ENCODE measurements around the gene NR2E1. TPM values are rescaled to one million over a fixed set of nuclear protein-coding genes. Genes with fewer than 3 reads are reported as not detected.

NR2E1 gene
- total RNA-seq, result not detected in 2 replicates

GRCh38 chr6:108165714-108166663 is at the start of gene NR2E1:
TSS of gene NR2E1 (plus strand) at chr6:108166022. CDS start at chr6:108166766, 744 bp downstream.
- no peak for DNase-seq (ENCODE audit: extremely low read depth, low read depth, low spot score)

DNA sequence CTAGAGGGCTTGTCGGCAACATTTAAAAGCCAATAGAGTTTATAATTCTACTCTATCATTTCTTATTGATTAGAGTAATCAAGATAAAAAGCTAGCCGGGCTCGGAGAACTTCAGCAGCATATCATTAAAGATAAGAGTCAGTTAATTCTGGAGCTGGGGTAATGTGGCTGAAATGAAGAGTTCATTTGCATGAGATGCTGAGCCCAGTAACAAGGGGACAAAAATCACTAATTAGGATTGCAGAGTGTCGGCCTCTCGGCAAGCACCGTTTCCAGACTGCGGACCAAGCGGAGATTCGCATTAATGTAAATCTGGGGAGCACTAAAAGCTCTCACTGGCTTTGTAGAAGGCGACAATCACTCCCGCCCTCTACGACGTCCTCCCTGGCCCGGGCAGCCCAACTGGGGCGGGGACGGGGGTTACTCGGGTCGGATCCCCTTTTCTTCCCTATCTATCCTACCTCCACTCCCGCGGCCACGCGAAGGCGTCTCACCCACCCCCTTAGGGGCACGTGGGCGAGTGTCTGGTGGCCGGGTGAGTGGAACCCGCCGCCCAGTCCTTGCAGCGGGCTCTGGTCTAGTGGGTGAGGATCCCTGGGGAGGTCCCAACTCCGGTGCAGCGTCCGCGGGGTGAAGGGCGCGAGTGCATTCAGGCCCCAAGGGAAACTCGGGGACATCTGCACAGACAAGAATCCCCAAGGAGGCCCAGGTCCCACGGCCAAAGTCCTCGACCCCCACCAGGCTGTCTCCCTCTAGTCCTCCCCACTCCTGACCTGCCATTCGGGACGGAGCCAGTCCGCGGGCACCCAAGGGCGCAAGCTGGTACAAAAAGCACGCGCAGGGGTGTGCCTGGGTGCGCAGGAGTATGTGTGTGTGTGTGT is 49.0 kb upstream of the NR2E1 start:
- no peak for DNase-seq (ENCODE audit: extremely low read depth, low read depth, low spot score)

- no peak for DNase-seq (ENCODE audit: extremely low read depth, low read depth, low spot score)
These were observed 48.1 kb upstream of the NR2E1 start for GRCh38 chr6:108117427-108118358.

DNA sequence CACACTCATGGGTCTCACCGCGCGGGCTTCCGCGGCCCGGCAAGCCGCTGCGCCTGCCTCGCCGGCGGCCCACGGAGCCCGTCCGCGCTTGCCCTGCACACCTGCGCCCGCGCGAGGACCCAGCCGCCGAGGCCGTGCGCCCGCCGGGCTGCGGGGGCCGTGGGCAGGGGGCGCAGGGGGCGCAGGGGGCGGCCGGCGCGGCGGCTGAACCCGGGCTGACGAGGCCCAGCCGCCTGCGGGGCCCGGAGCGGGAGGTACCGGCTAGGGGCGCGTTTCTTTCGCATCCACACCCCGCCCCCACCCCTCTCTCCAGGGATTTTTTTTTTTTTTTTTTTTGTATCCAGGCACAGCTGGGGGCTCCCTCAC is 47.5 kb upstream of the NR2E1 start:
- DNase-seq (ENCODE audit: extremely low read depth, low read depth, low spot score), result no peak

DNA sequence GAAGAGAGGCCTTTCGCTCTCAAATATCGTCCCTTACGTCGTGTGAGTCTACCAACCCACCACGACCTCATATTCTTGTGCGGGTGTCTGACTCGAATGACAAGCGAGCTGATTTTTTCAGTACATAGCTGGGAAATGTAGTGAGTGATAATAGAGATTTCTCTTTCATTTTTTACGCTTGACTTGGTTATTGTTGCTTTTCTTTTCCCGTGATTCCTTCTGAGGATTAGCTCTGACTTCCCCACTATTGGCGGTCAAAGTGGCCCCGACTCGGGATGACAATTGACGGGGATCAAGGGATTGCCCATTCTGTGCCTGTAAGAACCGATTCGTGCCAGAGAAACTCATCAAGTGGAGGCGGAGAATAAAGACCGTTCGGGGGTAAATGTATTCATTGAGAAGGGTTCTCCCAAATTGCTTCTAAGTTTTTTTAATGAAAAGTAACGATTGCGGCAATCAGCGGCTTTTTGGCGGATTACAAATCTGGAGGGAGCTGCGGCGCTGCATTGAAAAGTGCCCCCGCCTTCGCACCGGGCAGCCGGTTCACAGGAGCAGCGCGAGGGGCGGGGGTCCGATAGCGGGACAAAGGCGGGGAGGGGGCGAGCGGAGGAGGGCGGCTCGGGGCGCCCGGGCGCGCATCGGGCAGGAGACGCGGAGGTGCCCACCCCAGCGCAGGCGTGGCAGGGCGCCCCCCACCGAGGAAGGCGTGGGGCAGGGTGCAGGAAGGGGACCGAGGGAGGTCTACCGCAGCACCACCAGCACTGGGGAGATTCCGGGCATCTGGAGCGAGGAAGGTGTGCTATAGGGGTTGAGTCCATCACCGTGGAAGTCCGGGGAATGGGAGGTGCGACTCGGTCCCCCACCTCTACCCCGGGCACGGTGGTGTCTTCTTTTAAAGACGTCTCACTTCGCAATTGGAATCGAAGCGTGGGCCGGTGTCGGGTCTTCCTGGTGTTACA is 46.7 kb upstream of the NR2E1 start:
- no peak for DNase-seq (ENCODE audit: extremely low read depth, low read depth, low spot score)

- no peak for DNase-seq (ENCODE audit: extremely low read depth, low read depth, low spot score)
These were observed 46.1 kb upstream of the NR2E1 start for GRCh38 chr6:108119769-108120141.

GRCh38 chr6:108120311-108120710 is 45.5 kb upstream of the NR2E1 start:
- no peak for DNase-seq (ENCODE audit: extremely low read depth, low read depth, low spot score)

DNA sequence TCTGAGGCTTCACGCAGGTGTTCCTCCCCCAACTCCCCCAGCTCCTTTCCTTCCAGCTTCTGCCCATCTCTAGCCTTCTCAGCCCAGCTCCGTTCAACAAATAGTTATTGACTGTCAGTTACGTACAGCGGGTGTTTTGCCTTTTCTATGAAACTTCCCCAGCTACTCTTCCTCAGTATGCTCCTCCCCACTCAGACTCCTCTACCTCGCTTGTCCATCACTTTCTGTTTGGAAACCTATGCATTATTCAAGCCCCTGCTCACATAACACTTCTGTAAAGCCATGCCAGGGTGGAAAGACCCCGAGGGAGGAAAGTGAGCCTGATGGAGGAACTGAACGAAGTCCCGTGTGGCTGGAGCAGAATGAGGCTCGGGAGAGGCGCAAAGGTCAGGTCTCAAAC is 44.2 kb upstream of the NR2E1 start:
- no peak for DNase-seq (ENCODE audit: extremely low read depth, low read depth, low spot score)

GRCh38 chr6:108123481-108123929 is 42.3 kb upstream of the NR2E1 start:
- no peak for DNase-seq (ENCODE audit: extremely low read depth, low read depth, low spot score)

- no peak for DNase-seq (ENCODE audit: extremely low read depth, low read depth, low spot score)
These were observed 41.9 kb upstream of the NR2E1 start for GRCh38 chr6:108123946-108124345.

- no peak for DNase-seq (ENCODE audit: extremely low read depth, low read depth, low spot score)
These were observed 38.8 kb upstream of the NR2E1 start for GRCh38 chr6:108127056-108127455.

DNA sequence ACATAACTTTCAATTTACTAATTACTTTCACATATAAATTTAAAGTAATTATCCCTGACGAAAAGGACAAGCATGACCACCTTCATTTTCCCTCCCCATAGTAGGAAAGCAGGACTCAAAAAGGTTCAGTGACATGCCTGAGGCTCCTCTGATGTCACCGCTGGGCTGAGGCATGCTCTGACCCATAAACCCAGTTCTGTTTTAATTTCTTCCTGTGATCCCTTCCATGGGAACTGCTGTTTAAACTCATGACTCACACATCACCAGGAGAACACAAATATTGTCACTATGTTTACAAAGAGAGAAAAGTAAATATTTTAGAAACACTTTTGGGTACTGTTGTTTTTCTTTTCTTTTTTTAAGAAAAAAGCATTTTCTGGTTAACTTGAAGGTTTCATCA is 38.0 kb upstream of the NR2E1 start:
- DNase-seq (ENCODE audit: extremely low read depth, low read depth, low spot score), result peak; percentile 84

- DNase-seq (ENCODE audit: extremely low read depth, low read depth, low spot score), result no peak
These were observed 35.6 kb upstream of the NR2E1 start for GRCh38 chr6:108130262-108130661.

DNA sequence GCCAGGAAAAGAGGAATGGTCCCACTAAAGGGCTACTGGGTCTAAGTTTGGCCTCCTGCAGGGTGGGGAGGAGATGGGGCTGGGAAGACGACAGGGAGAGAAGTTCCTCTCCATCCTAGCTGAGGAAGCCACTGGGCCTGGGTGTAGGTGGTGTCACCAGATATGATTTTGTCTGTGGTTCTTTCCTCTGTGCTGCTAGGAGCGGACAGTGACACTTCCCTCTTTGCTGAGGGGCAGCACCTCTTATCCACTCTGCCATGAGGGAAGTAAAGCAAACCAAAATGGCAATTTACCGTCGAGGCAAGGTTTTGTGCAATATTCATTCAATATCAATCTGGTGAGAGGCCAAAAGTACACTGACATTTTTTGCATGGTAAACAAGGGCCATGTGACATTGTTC is 33.0 kb upstream of the NR2E1 start:
- no peak for DNase-seq (ENCODE audit: extremely low read depth, low read depth, low spot score)

GRCh38 chr6:108133594-108134179 is 32.1 kb upstream of the NR2E1 start:
- no peak for DNase-seq (ENCODE audit: extremely low read depth, low read depth, low spot score)

DNA sequence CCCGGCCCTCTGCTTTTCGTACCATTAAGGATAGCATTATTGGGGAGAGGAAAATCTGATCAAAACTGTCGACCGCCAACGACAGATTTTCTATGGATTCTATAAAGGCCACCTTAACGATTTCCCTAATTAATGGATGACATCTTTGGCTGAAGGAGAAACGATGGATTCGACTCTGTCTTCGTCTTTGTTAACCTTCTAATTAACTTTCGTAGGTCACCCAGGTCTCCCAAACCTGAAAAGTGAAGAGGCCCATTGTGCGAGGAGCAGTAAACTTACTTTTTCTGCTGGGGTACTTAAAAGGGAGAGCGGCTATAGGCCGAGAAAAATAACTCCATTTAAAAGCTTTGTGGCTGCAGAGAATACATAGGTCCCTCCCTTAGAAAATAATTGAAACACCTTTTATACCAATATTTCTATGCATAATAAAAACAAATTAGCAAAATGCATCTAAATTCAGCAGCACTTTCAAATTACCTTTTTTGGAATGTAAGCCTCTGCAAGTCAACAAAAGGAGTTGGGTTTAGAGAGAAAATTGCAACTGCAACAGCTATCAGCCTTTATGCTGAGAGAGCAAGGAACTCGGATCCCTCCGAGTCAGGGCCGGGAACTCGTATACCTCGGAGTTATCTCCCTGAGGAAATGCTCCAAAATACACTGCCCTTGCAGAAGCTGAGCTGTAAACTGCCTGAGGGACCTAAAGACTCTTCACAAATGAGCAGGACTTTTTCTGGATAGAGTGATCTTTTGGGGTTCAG is 31.4 kb upstream of the NR2E1 start:
- no peak for DNase-seq (ENCODE audit: extremely low read depth, low read depth, low spot score)

- no peak for DNase-seq (ENCODE audit: extremely low read depth, low read depth, low spot score)
These were observed 23.6 kb upstream of the NR2E1 start for GRCh38 chr6:108142240-108142639.

DNA sequence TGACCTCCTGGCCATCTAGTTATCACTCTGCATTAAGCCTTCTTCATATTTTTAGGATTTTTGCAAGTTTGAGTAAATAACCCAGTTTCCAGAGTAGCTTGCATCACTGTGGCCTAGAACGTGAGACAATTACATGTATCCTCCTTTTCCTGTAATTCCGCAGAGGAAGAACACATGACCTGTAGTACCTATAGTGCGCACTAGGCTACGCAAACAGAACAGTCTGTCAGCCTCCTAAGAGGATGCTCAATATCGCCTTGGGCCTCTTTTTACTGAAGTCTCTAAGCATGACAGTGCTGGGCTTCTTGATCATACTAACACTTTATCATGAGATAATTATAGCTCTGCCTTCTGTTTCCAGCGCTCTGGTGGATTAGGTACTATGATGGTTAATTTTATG is 20.2 kb upstream of the NR2E1 start:
- no peak for DNase-seq (ENCODE audit: extremely low read depth, low read depth, low spot score)
